Eye (tissue), 1 donor: ENCODE results near the gene MCTP1.

Experiments used
- DNase-seq: peaks from one replicate; pipeline ENCODE4 v3.0.0-alpha.2; 2015

The MCTP1 gene

GRCh38 chr5:95070453-95070852 lies 214.4 kb downstream of the MCTP1 start:
- no peak for DNase-seq

- DNase-seq: no peak
Observed at GRCh38 chr5:95069948-95070347, 214.9 kb downstream of the MCTP1 start.

GRCh38 chr5:95069021-95069420 lies 215.9 kb downstream of the MCTP1 start:
- DNase-seq: peak; percentile 69

GRCh38 chr5:95068289-95068910 lies 216.5 kb downstream of the MCTP1 start:
- peak; percentile 69 for DNase-seq

GRCh38 chr5:95066048-95066447 lies 218.8 kb downstream of the MCTP1 start:
- DNase-seq: no peak

GRCh38 chr5:95063492-95063891 lies 221.4 kb downstream of the MCTP1 start:
- DNase-seq: no peak

- no peak for DNase-seq
Observed at GRCh38 chr5:95060098-95060497, 224.8 kb downstream of the MCTP1 start.

- no peak for DNase-seq
Observed at GRCh38 chr5:95059636-95060035, 225.3 kb downstream of the MCTP1 start.

- no peak for DNase-seq
Observed at GRCh38 chr5:95057615-95058014, 227.3 kb downstream of the MCTP1 start.

GRCh38 chr5:95053253-95053652 lies 231.6 kb downstream of the MCTP1 start:
- peak; percentile 37 for DNase-seq

GRCh38 chr5:95050708-95051107 lies 234.2 kb downstream of the MCTP1 start:
- DNase-seq: no peak

- no peak for DNase-seq
Observed at GRCh38 chr5:95048628-95049027, 236.3 kb downstream of the MCTP1 start.

- DNase-seq: no peak
Observed at GRCh38 chr5:95045181-95045965, 239.5 kb downstream of the MCTP1 start.

GRCh38 chr5:95044096-95044495 lies 240.8 kb downstream of the MCTP1 start:
- no peak for DNase-seq

GRCh38 chr5:95043648-95044047 lies 241.2 kb downstream of the MCTP1 start:
- peak; percentile 16 for DNase-seq

GRCh38 chr5:95043234-95043633 lies 241.7 kb downstream of the MCTP1 start:
- DNase-seq: peak; percentile 24

- no peak for DNase-seq
Observed at GRCh38 chr5:95042037-95042436, 242.9 kb downstream of the MCTP1 start.

GRCh38 chr5:95035891-95036685 lies 248.8 kb downstream of the MCTP1 start:
- no peak for DNase-seq

- DNase-seq: no peak
Observed at GRCh38 chr5:95032801-95033200, 252.1 kb downstream of the MCTP1 start.

- no peak for DNase-seq
Observed at GRCh38 chr5:95029569-95030366, 255.1 kb downstream of the MCTP1 start.

GRCh38 chr5:95027775-95028174 lies 257.1 kb downstream of the MCTP1 start:
- DNase-seq: no peak

GRCh38 chr5:95027151-95027721 lies 257.7 kb downstream of the MCTP1 start:
- DNase-seq: no peak

GRCh38 chr5:95026718-95027117 lies 258.2 kb downstream of the MCTP1 start:
- no peak for DNase-seq
